SK-N-SH (cell line): ENCODE measurements around the gene DEFB124.
"Not testable (repeated sequence)": the region's sequence is repeated elsewhere in the genome, so short reads cannot be mapped to it uniquely, and the experiment has no call there.

Experiments used
- EP300 ChIP-seq, 2 experiments: IDR thresholded peaks; 2 replicates each; pipeline versions ENCODE4 v1.4.0 to v1.6.1; 2012; ENCODE audit warnings: borderline replicate concordance in 1 of 2, low read depth in 1 of 2, low read length in 1 of 2
- EZH2phosphoT487 ChIP-seq: fragments of 200-600 bp; sonication (generic); IDR thresholded peaks from 2 replicates; pipeline ENCODE4 v1.6.1; 2017; ENCODE audit warnings: low read depth, mixed run types, mild to moderate bottlenecking, antibody characterized with exemption, moderate library complexity, borderline replicate concordance
- POLR2AphosphoS5 ChIP-seq: IDR thresholded peaks from 2 replicates; pipeline ENCODE4 v1.6.1; 2012; ENCODE audit warnings: low read depth, low read length
- TCF12 ChIP-seq: IDR thresholded peaks from 2 replicates; pipeline ENCODE4 v1.4.0; 2012

DNA sequence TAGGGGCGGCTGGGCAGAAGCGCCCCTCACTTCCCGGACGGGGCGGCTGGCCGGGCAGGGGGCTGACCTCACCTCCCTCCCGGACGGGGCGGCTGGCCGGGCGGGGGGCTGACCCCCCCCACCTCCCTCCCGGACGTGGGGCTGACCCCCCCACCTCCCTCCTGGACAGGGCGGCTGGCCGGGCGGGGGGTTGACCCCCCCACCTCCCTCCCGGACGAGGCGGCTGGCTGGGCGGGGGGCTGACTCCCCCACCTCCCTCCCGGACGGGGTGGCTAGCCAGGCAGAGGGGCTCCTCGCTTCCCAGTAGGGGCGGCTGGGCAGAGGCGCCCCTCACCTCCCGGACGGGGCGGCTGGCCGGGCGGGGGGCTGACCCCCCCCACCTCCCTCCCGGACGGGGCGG lies 4.0 kb downstream of the DEFB124 start:
- TF ChIP-seq EZH2phosphoT487; EP300 (IDR thresholded peaks at IDR 0.05; ENCODE audit: borderline replicate concordance in 1 of 2, low read depth in 1 of 2, low read length in 1 of 2); POLR2AphosphoS5; TCF12: not testable (repeated sequence)
